Measurements from ENCODE around the gene ZNF831.

Gene ZNF831

DNA sequence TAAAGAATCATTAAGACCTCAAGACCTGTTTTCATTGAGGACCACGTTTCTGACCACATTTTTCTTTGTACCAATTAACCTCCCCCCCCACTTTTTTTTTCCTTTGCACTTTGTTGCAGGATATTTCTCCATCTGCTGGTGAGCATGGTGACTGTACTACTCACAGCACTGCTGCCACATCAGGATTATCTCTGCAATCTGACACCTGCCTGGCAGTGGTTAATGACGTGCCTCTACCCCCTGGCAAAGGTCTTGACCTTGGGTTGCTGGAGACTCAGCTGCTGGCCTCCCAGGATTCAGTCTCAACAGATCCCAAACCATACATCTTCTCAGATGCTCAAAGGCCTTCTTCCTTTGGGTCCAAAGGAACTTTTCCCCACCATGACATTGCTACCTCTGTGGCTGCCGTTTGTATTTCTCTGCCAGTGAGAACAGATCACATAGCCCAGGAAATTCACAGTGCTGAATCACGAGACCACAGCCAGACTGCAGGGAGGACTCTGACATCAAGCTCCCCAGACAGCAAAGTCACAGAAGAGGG lies 90.2 kb downstream of the ZNF831 start:
- no peak for DNase-seq

DNA sequence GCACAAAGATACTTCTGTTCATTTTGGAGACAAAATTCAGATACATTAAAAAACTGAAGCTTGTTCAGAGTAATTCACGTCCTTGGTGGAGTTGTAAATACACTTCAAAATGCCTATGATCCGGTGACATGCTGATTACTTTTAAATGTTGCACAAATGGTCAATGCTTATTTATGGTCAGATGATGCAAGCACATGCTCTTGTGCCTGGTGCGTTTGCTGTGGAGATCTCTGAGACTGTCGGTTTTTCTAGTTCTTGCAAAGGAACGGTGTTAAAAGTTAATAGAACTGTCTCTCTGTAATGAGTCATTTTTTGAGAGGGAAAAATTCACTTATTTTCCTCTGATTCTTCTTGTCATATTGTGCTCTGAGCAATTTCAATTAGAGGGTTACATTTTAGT lies 91.6 kb downstream of the ZNF831 start:
- no peak for DNase-seq

DNA sequence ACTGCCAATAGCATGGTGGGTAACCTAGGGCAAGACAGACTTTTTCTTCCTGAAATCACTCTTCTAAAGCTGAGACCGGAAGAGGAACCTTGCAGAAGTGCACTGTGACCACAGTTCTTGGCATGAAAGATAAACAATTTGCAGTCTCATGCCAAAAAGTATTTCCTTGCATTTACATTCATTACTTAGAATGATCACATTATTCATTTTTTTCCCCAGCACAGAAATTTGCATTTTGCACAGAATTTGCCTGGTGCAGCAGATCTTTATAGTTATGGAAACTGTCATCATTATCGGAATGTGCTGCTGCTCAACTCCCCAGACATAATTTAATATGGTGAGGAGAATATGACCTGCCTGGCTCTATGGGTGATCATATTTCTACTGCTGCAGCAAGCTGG lies 94.6 kb downstream of the ZNF831 start:
- peak; percentile 40 for DNase-seq

DNA sequence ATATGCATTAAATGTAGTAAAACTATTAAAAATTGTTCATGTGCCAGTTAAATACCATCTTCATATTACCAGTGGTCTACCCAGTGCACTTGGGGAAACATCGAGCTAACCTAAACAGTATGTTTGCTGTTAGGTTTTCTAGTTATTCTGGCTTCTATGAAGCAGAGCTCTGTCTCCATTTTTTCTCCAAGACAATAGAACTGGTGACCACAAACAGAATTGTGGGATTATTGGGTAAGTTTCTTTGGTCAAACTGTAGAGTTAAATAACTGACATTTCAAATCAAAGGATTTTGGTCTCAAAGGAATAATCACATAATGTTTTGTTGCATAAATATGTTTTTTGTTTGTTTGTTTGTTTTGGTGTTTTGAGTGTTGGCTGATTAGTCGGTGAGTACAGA lies 96.3 kb downstream of the ZNF831 start:
- DNase-seq = no peak

DNA sequence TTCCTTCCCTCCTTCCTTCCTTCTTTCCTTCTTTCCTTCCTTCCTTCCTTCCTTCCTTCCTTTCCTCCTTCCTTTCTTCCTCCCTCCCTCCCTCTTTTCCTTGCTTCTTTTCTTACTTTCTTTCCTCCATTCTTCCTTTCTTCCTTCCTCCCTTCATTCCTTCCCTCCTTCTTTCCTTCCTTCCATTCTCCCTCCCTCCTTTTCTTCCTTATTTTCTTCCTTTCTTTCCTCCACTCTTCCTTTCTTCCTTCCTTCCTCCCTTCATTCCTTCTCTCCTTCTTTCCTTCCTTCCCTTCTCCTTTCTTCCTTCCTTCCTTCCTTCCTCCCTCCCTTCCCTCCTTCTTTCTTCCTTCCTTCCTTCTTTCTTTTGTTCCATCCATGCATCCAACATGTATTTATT lies 101.7 kb downstream of the ZNF831 start:
- no peak for DNase-seq

DNA sequence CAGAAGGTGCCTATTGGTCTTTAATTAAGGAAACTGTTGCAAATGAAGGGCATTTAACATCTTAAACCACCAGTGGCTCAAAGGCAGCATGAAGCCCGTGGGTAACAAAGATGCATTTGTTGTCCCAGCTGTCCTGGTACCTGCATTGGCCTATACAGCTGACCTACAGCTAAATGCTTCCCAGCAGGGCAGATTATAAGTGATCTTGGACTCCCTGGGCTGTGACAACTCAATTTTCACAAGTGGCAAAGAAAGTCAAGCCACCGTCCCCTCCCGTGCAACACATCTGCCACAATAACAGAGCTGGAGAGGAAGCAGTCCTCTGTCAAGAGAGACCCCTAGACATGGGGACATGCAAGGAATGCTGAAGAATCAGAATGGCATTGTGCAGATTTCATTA lies 105.2 kb downstream of the ZNF831 start:
- no peak for DNase-seq

DNA sequence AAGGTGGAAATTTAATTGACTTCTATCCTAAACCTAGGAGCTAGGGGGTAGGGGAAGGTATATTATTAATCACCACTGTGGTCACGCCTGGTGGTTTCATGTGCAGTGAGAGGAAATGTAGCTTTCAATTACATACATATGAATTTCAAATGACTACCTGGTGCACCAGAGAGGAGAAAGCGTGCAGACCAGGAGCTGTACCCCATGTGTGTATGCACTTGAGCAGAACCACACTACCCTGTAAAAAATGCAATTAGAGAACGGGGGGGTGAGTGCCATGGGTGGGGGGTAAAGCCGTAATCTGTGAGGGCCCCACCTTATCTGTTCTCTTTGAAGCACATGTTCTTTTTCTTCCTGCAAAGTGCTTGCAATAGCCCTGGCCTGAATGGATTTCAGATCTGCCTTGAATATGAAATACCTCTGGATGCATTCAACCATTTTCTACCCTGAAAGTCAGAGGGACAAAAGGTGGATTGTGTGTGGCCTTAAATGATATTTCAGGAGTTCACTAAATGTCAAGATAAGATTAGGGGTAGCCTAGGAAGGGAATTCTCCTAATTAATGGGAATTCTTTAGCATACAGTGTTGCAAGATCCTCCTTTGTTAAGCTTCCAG lies 105.9 kb downstream of the ZNF831 start:
- DNase-seq = no peak

DNA sequence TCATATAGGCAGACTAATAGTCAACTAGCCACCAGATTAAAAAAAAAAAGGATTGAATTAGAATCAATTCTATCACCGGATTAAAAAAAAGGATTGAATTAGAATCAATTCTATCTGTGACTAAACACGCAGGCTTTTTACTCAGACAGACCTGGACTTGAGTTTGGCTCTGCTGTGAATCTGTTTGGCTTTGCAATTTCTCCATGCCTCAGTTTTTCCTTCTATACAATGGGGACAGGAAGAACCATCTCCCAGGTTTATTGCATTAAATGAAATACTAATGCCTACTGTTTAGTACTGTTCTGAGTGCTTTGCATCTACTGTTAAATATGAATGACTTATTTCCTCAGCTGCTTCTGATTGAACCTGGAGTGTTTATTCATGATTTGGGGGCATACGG lies 106.8 kb downstream of the ZNF831 start:
- no peak for DNase-seq

DNA sequence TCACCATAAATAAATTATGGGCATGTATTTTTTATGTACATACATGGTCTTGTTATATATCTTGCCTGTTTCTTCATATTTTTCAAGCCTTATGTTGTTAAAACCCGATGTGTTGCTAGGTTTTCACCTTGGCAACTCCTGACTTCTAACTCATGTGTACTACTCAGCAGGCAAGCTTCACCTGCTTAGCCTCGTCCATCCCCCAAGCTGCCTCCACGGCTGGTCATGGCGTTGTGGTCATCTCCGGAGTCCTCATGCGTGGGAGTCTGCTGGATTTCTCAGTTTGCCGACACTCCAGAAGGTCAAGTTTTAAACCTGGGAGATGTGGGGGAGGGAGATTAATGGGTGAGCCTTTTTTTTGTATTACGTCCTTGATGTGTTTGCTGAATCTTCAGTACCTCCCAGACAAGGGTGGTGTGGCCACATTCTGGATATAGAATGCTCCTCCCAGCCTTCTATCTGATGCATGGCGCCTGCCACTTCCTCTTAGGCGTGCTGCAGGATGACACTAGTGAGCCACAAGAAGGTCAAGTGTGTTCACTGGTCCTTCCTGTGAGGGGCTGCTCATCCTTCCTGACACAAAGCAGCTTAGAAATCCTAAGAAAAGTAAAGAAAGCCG lies 110.2 kb downstream of the ZNF831 start:
- no peak for DNase-seq

DNA sequence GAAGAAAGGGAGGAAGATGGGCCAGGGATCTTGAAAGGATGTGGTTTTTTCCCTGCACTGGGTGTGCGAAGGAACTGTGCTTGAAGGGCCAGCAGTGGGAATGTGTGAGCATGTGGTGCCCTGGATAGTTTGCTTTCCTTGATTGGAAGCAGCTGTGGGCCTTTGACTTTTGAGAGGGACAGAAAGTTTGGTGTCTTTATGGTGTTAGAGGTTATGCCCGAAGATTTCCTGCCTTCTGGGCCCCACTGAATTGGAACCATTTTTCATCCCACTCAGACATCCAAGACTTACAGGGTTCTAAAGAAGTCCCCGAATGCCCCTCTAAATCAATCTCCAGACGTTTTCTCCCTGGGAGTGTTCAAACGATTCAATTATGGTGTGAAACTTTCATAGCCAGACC lies 113.3 kb downstream of the ZNF831 start:
- DNase-seq = no peak

DNA sequence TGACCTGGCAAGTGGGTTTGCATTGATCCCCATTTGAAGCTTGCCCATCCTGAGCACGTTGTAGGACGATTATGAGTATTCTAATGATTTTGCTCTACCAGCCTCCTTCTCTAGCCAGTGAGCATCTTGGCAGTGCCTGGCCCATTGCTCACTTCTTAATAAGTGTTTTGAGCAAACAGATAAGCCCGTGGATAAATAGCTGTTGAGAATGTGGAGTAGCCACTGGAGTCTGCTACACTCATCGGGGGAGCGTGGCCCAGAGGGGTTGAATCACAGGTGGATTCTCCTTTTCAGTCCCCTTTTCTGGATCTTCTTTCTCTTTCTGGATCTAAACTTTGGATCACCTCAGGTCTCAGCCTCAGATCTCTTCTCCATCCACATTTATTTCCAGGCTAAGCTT lies 120.8 kb downstream of the ZNF831 start:
- no peak for DNase-seq

DNA sequence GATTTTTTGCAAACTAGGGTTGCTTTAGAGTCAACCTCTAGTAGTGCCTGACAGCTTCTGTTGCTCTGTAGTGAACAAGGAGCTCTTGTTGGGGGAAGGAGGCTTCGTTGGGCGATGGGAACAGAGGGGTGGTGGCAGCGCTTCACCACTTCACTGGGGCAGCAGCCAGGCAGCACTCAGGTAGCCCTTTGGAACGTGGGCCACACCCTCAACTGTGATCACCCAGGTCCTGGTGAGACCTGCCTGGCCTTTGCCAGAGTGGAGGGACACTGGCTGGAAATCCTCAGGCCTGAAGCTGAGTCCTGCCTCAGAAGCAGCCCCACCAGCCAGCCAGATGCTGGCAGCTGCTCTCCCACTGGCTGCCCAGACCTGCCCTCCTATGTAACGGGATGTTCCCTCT lies 126.4 kb downstream of the ZNF831 start:
- DNase-seq = no peak

DNA sequence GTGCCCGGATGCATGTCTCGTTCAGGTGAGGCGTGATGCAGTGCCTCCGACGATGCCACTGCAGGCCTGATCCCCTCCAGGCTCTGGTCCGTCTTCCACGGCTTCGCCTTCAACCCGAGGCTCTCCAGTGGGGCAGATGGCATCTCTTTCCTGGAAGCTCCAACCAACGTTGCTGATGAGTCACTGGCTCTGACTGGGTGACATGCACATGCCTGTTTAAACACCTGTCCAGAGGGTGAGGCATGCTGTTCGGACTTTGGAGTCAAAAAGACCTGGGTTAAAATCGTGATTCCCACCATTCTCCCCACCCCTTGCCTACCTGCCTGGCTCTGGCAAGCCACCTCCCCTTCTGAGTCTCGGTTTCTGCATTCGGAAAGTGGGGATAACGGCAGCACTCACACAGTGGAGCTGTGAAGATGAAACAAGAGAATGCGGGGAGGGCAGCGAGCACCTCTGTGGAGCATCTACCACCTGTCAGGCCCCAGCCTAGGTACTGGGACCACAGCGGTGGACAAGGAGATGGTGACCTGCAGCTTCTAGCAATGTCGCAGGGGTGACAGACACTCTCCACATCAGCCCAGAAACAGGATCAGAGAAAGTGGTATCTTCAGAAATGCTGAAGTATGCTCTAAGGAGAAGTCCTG lies 128.2 kb downstream of the ZNF831 start:
- no peak for DNase-seq

DNA sequence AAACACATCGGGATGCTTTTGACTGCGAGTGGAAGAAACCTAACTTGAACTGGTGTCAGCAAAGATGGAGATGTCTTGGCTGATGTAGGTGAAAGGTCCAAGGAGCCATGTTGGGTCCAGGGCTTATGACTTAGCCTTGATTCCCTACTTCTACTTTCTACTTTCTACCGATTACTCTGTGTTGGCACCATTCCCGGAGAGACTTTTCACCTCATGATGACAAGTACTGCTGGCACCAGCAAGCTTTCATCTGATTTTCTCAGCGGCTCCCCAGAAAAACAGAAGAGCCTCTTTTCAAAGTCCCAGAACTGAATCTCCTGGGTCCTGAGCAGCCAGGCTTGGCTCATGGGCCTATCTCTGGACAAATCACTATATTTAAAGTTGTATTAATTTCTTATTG lies 131.9 kb downstream of the ZNF831 start:
- no peak for DNase-seq

DNA sequence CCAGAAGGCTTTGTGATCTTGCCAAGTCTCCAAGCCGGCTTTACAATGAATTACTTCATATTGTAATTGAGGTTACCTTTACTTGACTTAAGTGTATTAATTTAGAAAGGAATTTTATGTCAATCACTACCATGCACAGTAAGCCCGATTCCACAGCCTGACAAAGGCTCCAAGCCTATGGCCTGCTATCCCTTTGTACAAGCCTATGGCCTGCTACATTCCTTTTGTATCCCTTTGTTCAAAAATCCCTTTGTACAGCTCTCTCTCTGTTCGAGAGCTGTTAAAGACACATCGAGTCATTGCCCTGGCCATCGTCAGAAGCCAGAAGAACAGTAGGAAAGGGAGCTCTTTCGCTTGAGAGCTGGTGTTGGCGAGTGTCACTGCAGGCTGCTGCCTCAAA lies 134.1 kb downstream of the ZNF831 start:
- no peak for DNase-seq

DNA sequence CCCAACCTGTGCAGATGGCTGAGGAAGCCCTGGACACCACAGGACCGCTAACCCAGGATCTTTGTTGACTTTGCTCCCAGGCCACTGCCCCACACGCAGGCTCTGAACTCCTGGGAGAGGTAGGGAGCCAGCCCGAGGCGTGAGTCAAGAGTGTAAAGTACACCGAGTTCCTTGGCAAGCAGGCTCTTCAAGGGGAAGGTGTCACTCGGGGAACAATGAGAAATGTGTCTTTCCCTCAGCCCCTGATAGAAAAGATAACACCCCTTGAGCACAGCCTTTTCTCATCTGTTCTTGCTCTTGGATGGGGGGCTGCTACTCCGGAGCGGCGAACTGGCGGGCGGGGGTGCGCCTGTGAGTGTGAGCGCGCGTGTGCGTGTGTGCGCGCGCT lies 136.3 kb downstream of the ZNF831 start:
- no peak for DNase-seq

DNA sequence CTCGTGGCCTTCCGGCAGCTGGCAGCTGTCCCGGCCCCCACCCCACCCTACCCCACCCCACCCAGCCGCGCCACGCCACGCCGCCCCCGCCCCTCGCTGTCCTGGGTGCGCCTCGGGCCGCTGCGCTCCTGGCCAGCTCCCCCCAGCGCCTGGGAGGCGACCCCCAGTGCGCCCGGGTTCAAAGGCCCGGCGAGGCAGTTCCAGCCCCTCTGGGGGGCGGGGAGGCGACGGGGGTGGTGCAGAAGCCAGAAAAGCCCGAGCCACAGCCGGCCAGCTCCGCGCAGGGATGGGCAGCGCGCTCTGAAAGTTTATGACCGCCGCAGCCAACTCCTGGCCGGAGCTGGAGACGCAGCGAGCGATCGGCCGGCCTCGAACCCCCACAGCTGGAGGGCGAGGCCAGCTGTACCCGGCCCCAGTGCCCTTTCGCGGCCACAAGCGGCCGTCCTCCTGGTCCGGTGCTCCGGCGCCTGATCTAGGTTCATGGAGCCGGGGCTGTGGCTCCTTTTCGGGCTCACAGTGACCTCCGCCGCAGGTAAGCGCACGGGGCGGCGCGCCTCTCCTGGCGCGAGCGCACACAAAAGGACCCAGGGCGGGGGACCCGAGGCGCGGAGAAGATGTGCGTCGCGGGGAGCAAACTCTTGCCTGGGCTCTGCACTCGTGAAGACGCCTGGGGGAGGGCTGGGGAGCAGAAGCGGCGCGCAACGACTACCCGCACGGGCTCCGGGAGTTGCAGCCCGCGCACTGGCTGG lies 136.9 kb downstream of the ZNF831 start, which contains the start of gene EDN3:
Gene EDN3, plus strand, starts transcription at position 279 of the 749 bp plus-strand sequence. Its CDS starts 202 bp downstream, at position 481.
- DNase-seq = no peak

DNA sequence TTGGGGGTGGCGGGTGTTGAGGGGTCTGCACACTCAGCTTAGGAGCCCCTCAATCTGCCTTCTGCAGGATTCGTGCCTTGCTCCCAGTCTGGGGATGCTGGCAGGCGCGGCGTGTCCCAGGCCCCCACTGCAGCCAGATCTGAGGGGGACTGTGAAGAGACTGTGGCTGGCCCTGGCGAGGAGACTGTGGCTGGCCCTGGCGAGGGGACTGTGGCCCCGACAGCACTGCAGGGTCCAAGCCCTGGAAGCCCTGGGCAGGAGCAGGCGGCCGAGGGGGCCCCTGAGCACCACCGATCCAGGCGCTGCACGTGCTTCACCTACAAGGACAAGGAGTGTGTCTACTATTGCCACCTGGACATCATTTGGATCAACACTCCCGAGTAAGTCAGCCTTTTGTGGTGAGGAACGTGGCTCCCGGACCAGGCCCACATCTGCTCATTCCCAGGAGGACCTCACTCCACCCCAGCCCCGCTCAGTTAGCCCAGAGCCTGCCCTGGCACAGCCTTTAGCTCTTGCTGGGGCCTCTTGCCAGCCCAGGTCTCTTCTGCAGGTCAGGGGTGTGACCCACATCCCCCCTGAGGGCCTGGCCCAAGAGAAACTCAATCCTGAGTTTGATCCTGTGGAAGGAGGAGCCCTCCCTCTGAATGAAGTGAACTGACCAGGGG lies 137.9 kb downstream of the ZNF831 start:
- no peak for DNase-seq

DNA sequence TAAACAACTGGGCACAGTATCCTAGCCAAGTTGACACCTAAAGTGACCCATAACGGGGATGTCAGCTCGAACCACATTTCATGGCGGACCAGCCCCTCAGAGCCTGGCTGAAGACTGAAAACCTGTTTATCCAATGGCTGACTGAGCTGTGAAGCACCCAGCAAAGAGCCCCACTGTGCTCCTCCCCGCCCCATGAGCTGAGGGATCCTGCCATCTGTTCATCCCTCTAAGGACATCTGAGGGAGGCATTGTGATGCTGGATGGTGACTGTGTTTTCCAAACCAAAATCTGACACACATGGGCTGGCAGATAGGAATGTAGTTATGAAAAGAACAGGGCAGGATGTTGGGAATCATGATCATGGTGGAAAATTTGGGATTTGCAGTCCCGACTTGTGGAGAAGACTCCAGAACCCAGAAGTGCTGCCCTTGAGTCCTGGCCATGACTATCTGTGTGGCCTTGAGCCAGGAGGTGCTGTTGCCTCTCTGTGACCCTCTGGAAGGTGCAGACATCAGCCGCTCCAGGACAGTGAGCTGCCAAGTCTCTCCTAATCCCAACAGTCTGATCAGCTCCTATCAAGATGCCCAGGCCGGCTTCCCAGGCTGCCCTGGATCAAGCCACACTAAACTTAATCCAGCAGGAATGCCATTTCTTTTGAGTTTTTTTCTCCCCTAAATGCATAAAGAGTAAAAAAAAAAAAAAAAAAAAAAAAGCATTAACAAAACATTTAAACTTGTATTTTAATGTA lies 142.5 kb downstream of the ZNF831 start:
- DNase-seq = no peak

DNA sequence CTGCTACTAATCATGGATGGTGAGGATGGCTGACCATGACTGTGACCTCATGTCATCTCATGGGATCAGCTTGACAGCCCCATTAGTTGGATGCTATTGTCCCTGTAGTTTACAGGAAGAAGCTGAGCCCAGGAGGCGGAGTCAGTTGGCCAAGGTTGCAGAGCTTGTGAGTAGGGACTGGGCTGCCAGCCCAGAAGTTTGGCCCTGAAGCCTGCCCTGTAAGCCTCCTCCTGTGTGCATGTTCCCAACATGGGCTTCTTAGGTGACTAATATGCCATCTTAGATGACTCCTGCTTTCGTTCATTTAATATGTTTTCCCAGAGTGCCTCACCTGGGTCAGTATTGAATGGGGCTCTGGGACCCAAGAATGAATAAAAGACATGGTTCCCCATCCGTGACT lies 143.6 kb downstream of the ZNF831 start:
- no peak for DNase-seq
